Natural killer cell (primary cell): Measurements from ENCODE around the gene AUTS2. TPM values are rescaled to one million over a fixed set of nuclear protein-coding genes. Genes with fewer than 3 reads are reported as not detected.

Experiments used
- ATAC-seq, 3 donors: fragments of 150-1000 bp in 2 of 3; fragments of 200-7000 bp in 1 of 3; cut with Tn5 transposase; 1 replicate in 1 of 3; 2 replicates in 2 of 3; pipeline ENCODE4 v1.10.0; 2021; ENCODE audit warnings: mild to moderate bottlenecking in 2 of 3, moderate library complexity in 2 of 3
- DNase-seq, 2 donors: peaks; one replicate each; pipeline versions ENCODE4 v3.0.0 to v3.0.0-alpha.2; 2013 to 2021; ENCODE audit warnings: mixed read lengths in 1 of 2
- H3K27ac ChIP-seq: one replicate; pipeline ENCODE4 v1.5.1; 2013; ENCODE audit warnings: mild to moderate bottlenecking, low read length
- H3K27me3 ChIP-seq: one replicate; pipeline ENCODE4 v1.6.1; 2013; ENCODE audit warnings: low read length; ENCODE audit not compliant: control insufficient read depth, insufficient read depth
- H3K36me3 ChIP-seq: one replicate; pipeline ENCODE4 v1.6.1; 2013; ENCODE audit warnings: low read length; ENCODE audit not compliant: control insufficient read depth, insufficient read depth
- H3K4me1 ChIP-seq: one replicate; pipeline ENCODE4 v1.6.1; 2013; ENCODE audit warnings: low read length; ENCODE audit not compliant: control insufficient read depth, insufficient read depth
- H3K4me3 ChIP-seq: one replicate; pipeline ENCODE4 v1.5.1; 2013; ENCODE audit warnings: low read length
- H3K9me3 ChIP-seq: one replicate; pipeline ENCODE4 v1.6.1; 2013; ENCODE audit warnings: low read length; ENCODE audit not compliant: control insufficient read depth, insufficient read depth
- H3K27ac Mint-ChIP-seq, 2 donors: one replicate each; pipeline ENCODE4 v1.8.0; 2022; ENCODE audit warnings: mild to moderate bottlenecking in 2 of 2, mixed read lengths in 2 of 2, moderate library complexity in 1 of 2
- H3K27me3 Mint-ChIP-seq, 2 donors: one replicate each; pipeline ENCODE4 v1.8.0; 2022; ENCODE audit warnings: low read depth in 2 of 2, mixed read lengths in 2 of 2
- H3K36me3 Mint-ChIP-seq: one replicate; pipeline ENCODE4 v1.8.0; 2022; ENCODE audit warnings: mixed read lengths
- H3K4me1 Mint-ChIP-seq, 2 donors: one replicate each; pipeline ENCODE4 v1.8.0; 2022; ENCODE audit warnings: mixed read lengths in 2 of 2
- H3K4me3 Mint-ChIP-seq: one replicate; pipeline ENCODE4 v1.8.0; 2022; ENCODE audit warnings: mild to moderate bottlenecking, moderate library complexity, mixed read lengths
- H3K9me3 Mint-ChIP-seq, 2 donors: one replicate each; pipeline ENCODE4 v1.8.0; 2022; ENCODE audit warnings: mixed read lengths in 2 of 2
- CTCF ChIP-seq: fragments of 200-600 bp; IDR thresholded peaks from one replicate; pipeline ENCODE4 v1.8.0; 2022; ENCODE audit warnings: antibody characterized with exemption
- WGBS: methylation state at CpG from one replicate; pipeline ENCODE4 v1.1.7; 2013; ENCODE audit warnings: missing lambda C conversion rate; ENCODE audit not compliant: insufficient coverage; 5-methylcytosine and 5-hydroxymethylcytosine counted together
- intact Hi-C: fragments of 100-400 bp; cut with micrococcal nuclease; formaldehyde crosslinking; loops from one replicate; pipeline ENCODE4 v1.14.2; 2022
- total RNA-seq, 4 donors: library from RNA; stranded (reverse); fragments of 120-200 nt in 1 of 4; gene quantifications; one replicate each; pipeline versions ENCODE4 v1.2.3 to v1.2.4, GENCODE V29; 2013 to 2022

Gene AUTS2
- total RNA-seq, 3 donors from 2014 or later (not counting 1 experiment from before 2014, with no cell fraction given), result 147 to 197 (median 155) TPM

DNA sequence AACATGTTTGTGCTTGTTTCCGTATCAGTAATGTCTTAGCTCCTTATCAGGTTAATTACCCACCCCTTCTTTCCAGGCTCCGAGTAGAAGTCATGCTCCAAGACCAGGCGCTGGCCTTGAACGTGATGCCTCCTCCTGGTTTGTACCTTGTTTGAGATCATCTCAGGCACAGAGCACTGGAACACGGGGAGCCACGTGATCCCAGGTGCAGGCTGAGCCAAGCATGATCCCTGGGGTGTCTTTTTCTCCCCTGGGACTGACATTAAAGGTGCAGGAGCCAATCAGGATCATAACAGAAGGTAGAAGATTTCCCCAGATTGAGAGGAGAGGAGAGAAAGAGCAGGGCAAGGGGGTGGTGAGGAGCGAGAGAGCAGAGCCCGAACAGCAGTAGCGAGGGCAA is 907.6 kb downstream of the AUTS2 start:
- DNase-seq (no peak), ATAC-seq (no peak)
- Mint-ChIP-seq H3K27me3 (no peaks in the 10 kb centered on the region), H3K36me3 (no peaks in the 10 kb centered on the region), H3K4me3 (no peak overlapping the region), H3K9me3 (no peaks in the 10 kb centered on the region), H3K27ac (no peak overlapping the region), H3K4me1 (no peaks in the 10 kb centered on the region)
- H3K9me3 ChIP-seq, result no peaks in the 10 kb centered on the region
- H3K36me3 ChIP-seq, result no peaks in the 10 kb centered on the region
- intact Hi-C loops, result no loop called here
- no peak overlapping the region for H3K4me3 ChIP-seq
- H3K27ac ChIP-seq, result no peak overlapping the region
- 92% methylated on average over 9 of the region's 9 CpGs for WGBS
- H3K4me1 ChIP-seq, result no peaks in the 10 kb centered on the region
- no peak for TF ChIP-seq CTCF
- no peaks in the 10 kb centered on the region for H3K27me3 ChIP-seq

DNA sequence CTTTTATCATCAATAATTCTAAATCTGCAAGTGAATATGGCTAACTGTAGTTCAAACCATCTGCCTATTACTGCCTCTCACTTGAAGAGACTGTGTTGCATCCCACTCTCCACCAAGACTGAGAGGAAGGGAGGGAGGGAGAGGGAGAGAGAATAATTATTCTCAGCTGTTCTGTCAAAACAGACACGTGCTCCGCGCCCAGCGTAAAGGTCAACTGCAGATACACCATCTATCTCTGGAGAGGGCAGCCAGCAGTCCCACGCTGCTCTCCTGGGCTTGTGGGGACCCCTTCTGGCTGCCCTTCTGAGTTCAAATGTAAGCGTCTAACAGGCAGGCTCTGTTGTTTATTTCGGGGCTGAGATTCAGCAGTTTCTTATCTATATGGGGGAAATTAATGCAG is 908.2 kb downstream of the AUTS2 start:
- no peaks in the 10 kb centered on the region for H3K36me3 ChIP-seq
- WGBS, result 94% methylated on average over 7 of the region's 7 CpGs
- ATAC-seq (no peak), DNase-seq (peak in 1 of 2 donors; percentile 20)
- no peaks in the 10 kb centered on the region for H3K4me1 Mint-ChIP-seq
- no peaks in the 10 kb centered on the region for H3K27me3 ChIP-seq
- intact Hi-C loops, result no loop called here
- H3K9me3 Mint-ChIP-seq, result no peaks in the 10 kb centered on the region
- H3K4me3 ChIP-seq, result no peak overlapping the region
- H3K27ac ChIP-seq, result no peak overlapping the region
- H3K27me3 Mint-ChIP-seq, result no peaks in the 10 kb centered on the region
- no peaks in the 10 kb centered on the region for H3K4me1 ChIP-seq
- H3K27ac Mint-ChIP-seq, result no peak overlapping the region
- no peaks in the 10 kb centered on the region for H3K9me3 ChIP-seq
- H3K4me3 Mint-ChIP-seq, result no peak overlapping the region
- TF ChIP-seq CTCF, result no peak
- H3K36me3 Mint-ChIP-seq, result no peaks in the 10 kb centered on the region

- Histone ChIP-seq H3K27ac (no peak overlapping the region), H3K4me3 (no peak overlapping the region), H3K4me1 (no peaks in the 10 kb centered on the region), H3K27me3 (no peaks in the 10 kb centered on the region), H3K36me3 (no peaks in the 10 kb centered on the region), H3K9me3 (no peaks in the 10 kb centered on the region)
- ATAC-seq, result no peak
- TF ChIP-seq CTCF, result no peak
- Mint-ChIP-seq H3K9me3 (no peaks in the 10 kb centered on the region), H3K27me3 (no peaks in the 10 kb centered on the region), H3K4me3 (no peak overlapping the region), H3K27ac (no peak overlapping the region), H3K36me3 (no peaks in the 10 kb centered on the region), H3K4me1 (no peaks in the 10 kb centered on the region)
- WGBS, result 92% methylated on average over 7 of the region's 7 CpGs
- DNase-seq, result no peak
- intact Hi-C loops, result no loop called here
Measured at GRCh38 chr7:70512144-70512543, 913.9 kb downstream of the AUTS2 start.

DNA sequence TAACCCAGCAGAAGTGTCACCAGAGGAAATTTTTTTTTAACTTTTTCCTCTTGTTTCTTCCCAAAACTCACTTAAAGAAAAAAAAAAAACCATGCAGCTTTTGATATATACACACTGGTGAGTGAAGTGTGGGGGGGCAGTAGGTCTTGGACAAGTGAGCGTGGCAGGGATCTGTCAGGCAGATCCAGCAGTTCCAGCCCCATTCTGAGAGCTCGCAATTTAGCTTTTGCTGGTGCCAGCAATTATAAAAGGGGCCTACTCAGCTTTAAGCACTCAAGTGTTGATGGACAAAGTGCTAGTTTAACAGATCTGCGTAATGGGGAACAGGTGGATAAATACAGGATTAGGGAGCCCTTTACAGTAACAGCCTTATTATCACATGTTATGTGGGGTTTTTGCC is 914.5 kb downstream of the AUTS2 start:
- Mint-ChIP-seq H3K9me3 (no peaks in the 10 kb centered on the region), H3K27ac (no peak overlapping the region), H3K27me3 (no peaks in the 10 kb centered on the region), H3K36me3 (no peaks in the 10 kb centered on the region), H3K4me1 (no peaks in the 10 kb centered on the region), H3K4me3 (no peak overlapping the region)
- 91% methylated on average over 3 of the region's 3 CpGs for WGBS
- Histone ChIP-seq H3K4me1 (no peaks in the 10 kb centered on the region), H3K9me3 (no peaks in the 10 kb centered on the region), H3K27ac (no peak overlapping the region), H3K27me3 (no peaks in the 10 kb centered on the region), H3K36me3 (no peaks in the 10 kb centered on the region), H3K4me3 (no peak overlapping the region)
- ATAC-seq, result no peak
- no peak for DNase-seq
- intact Hi-C loops, result no loop called here
- no peak for TF ChIP-seq CTCF
